Transverse colon (tissue), 4 donors: ENCODE data around the gene CNNM2.

Experiments
- CTCF ChIP-seq, 5 experiments: fragments of 200-600 bp in 3 of 5; fragments of 450-650 bp in 2 of 5; sonication (generic) in 3 of 5; IDR thresholded peaks; 1 replicate in 2 of 5; 2 replicates in 3 of 5; pipeline ENCODE4 v1.5.1; 2016 to 2017; ENCODE audit warnings: antibody characterized with exemption in 5 of 5, inconsistent platforms in 3 of 5, mild to moderate bottlenecking in 2 of 5, moderate library complexity in 1 of 5
- POLR2AphosphoS5 ChIP-seq, 3 donors: sonication (generic); formaldehyde crosslinking; IDR thresholded peaks; one replicate each; pipeline ENCODE4 v1.6.1; 2016; ENCODE audit warnings: antibody characterized with exemption in 3 of 3

GRCh38 chr10:103079100-103079499 is 161.0 kb downstream of the CNNM2 start:
- TF ChIP-seq CTCF (IDR thresholded peaks at IDR 0.05) (no peak), POLR2AphosphoS5 (IDR thresholded peaks at IDR 0.05) (no peak)
